Ovary (tissue), 3 donors: ENCODE results near the gene ENKUR.

ENCODE experiments used
- CTCF ChIP-seq, 3 donors: fragments of 450-650 bp in 2 of 3; fragments of 200-600 bp in 1 of 3; IDR thresholded peaks; one replicate each; pipeline versions ENCODE4 v1.5.1 to v1.8.0; 2016 to 2022; ENCODE audit warnings: antibody characterized with exemption in 3 of 3, mild to moderate bottlenecking in 1 of 3
- EP300 ChIP-seq: sonication (generic); formaldehyde crosslinking; IDR thresholded peaks from one replicate; pipeline ENCODE4 v1.6.1; 2017; ENCODE audit warnings: antibody characterized with exemption
- donor health status: DM: no; HTN: no; CAD: no.

- TF ChIP-seq CTCF (IDR thresholded peaks at IDR 0.05) (no peak), EP300 (no peak)
Measured at GRCh38 chr10:25061711-25062449, 45.9 kb upstream of the ENKUR start.
